ENCODE measurements around the gene HMCN1. TPM values are rescaled to one million over a fixed set of nuclear protein-coding genes. Genes with fewer than 3 reads are reported as not detected.

The HMCN1 gene
- total and polyA plus RNA-seq, 4 donors, result 1.5 to 6.8 (median 3.5) TPM

DNA sequence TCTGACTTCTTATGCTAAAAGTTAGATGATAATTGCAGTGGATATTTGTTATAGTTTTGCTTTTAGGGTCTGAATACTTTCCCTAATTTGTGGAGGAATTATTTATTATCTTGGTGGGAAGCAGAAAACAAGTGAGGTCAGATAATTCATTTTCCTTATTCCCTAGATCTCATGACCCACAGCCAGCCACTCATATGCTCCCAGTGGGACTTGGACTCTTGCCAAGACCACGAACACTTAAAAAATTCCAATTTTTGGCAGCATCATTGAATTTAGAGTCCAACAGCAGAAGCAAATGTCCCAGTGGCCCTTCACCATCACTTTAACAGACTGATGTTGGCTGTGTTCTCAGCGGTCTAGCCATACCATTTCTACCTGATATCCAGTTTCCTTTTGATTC lies 204.2 kb downstream of the HMCN1 start:
- peaks cover 0 to 10% (median 6%) of the 10 kb centered on the region in 4 donors for H3K4me1 ChIP-seq (ENCODE audit: control insufficient read depth in 4 of 4, insufficient read depth in 4 of 4, low read length in 3 of 4)
- DNase-seq (ENCODE audit: low spot score), result no peak
- no peaks in the 10 kb centered on the region for H3K36me3 ChIP-seq (ENCODE audit: control insufficient read depth in 4 of 4, insufficient read depth in 3 of 4, low read depth in 1 of 4, low read length in 3 of 4)
- TF ChIP-seq, protein P1, sequence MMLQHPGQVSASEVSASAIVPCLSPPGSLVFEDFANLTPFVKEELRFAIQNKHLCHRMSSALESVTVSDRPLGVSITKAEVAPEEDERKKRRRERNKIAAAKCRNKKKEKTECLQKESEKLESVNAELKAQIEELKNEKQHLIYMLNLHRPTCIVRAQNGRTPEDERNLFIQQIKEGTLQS (IDR thresholded peaks at IDR 0.05), result no peak
- no peak for TF ChIP-seq TAF1 (conservative IDR thresholded peaks at IDR 0.05)
- TF ChIP-seq, protein P2, sequence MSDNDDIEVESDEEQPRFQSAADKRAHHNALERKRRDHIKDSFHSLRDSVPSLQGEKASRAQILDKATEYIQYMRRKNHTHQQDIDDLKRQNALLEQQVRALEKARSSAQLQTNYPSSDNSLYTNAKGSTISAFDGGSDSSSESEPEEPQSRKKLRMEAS (IDR thresholded peaks at IDR 0.05), result no peak
- no peak for TF ChIP-seq GABPA (IDR thresholded peaks at IDR 0.05 in 1 of 2, conservative IDR thresholded peaks at IDR 0.05 in 1 of 2)
- no peak for TF ChIP-seq FOXA2 (IDR thresholded peaks at IDR 0.05)
- no peak for TF ChIP-seq JUND (IDR thresholded peaks at IDR 0.05)
- no peak for TF ChIP-seq RAD21 (IDR thresholded peaks at IDR 0.05)
- no peak overlapping the region for H3K4me3 ChIP-seq (ENCODE audit: low read depth in 1 of 3, low read length in 3 of 3)
- no peak overlapping the region for H3K9ac ChIP-seq (ENCODE audit: low read depth in 1 of 2, low read length in 2 of 2)
- no peaks in the 10 kb centered on the region for H3K9me3 ChIP-seq (ENCODE audit: control insufficient read depth in 4 of 4, low read length in 3 of 4)
- H3K27me3 ChIP-seq (ENCODE audit: control insufficient read depth in 4 of 4, insufficient read depth in 4 of 4, low read length in 3 of 4), result no peaks in the 10 kb centered on the region
- 48% methylated on average over 2 of the region's 2 CpGs for WGBS
- no peak overlapping the region for H3K27ac ChIP-seq (ENCODE audit: low read depth in 1 of 2, low read length in 2 of 2)

DNA sequence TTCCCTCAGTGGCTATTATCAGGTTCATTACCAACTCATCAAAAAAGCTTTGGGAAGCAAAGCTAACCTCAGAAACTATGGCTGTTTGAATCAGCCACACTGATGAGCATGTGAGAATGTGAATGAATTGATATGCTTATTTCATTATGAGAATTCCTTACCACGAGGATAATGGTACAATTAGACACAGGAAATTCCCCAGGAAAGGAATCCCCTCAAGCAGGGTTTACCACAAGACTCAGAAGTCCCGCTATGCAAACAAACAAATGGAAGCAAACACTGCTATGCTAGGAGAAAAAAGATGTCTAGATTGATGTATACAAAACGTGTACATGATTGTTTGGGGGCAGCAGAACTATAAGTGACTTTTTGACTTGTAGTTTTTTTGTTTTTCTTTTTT lies 205.0 kb downstream of the HMCN1 start:
- DNase-seq (ENCODE audit: low spot score), result no peak
- Histone ChIP-seq H3K36me3 (ENCODE audit: control insufficient read depth in 4 of 4, insufficient read depth in 3 of 4, low read depth in 1 of 4, low read length in 3 of 4) (no peaks in the 10 kb centered on the region), H3K27ac (ENCODE audit: low read depth in 1 of 2, low read length in 2 of 2) (no peak overlapping the region), H3K9ac (ENCODE audit: low read depth in 1 of 2, low read length in 2 of 2) (no peak overlapping the region), H3K4me3 (ENCODE audit: low read depth in 1 of 3, low read length in 3 of 3) (no peak overlapping the region), H3K27me3 (ENCODE audit: control insufficient read depth in 4 of 4, insufficient read depth in 4 of 4, low read length in 3 of 4) (no peaks in the 10 kb centered on the region), H3K9me3 (ENCODE audit: control insufficient read depth in 4 of 4, low read length in 3 of 4) (no peaks in the 10 kb centered on the region), H3K4me1 (ENCODE audit: control insufficient read depth in 4 of 4, insufficient read depth in 4 of 4, low read length in 3 of 4) (peaks cover 0 to 6% (median 4%) of the 10 kb centered on the region in 4 donors)
- WGBS, result 49% methylated on average over 3 of the region's 3 CpGs
- TF ChIP-seq, protein P3, sequence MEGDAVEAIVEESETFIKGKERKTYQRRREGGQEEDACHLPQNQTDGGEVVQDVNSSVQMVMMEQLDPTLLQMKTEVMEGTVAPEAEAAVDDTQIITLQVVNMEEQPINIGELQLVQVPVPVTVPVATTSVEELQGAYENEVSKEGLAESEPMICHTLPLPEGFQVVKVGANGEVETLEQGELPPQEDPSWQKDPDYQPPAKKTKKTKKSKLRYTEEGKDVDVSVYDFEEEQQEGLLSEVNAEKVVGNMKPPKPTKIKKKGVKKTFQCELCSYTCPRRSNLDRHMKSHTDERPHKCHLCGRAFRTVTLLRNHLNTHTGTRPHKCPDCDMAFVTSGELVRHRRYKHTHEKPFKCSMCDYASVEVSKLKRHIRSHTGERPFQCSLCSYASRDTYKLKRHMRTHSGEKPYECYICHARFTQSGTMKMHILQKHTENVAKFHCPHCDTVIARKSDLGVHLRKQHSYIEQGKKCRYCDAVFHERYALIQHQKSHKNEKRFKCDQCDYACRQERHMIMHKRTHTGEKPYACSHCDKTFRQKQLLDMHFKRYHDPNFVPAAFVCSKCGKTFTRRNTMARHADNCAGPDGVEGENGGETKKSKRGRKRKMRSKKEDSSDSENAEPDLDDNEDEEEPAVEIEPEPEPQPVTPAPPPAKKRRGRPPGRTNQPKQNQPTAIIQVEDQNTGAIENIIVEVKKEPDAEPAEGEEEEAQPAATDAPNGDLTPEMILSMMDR (IDR thresholded peaks at IDR 0.05; ENCODE audit: low read depth, low read length, missing input control), result no peak
- TF ChIP-seq YY1 (IDR thresholded peaks at IDR 0.05) (no peak), EGR1 (IDR thresholded peaks at IDR 0.05; ENCODE audit: low read depth in 2 of 2) (no peak), GABPA (IDR thresholded peaks at IDR 0.05 in 1 of 2, conservative IDR thresholded peaks at IDR 0.05 in 1 of 2) (no peak), JUND (IDR thresholded peaks at IDR 0.05) (no peak), SP1 (IDR thresholded peaks at IDR 0.05) (no peak), RAD21 (IDR thresholded peaks at IDR 0.05) (no peak), RXRA (IDR thresholded peaks at IDR 0.05) (no peak), HNF4A (conservative IDR thresholded peaks at IDR 0.05) (no peak), FOXA1 (IDR thresholded peaks at IDR 0.05) (no peak)
- TF ChIP-seq, protein P1 (IDR thresholded peaks at IDR 0.05), result no peak
- TF ChIP-seq, protein P2 (IDR thresholded peaks at IDR 0.05), result no peak
- TF ChIP-seq, protein P4, sequence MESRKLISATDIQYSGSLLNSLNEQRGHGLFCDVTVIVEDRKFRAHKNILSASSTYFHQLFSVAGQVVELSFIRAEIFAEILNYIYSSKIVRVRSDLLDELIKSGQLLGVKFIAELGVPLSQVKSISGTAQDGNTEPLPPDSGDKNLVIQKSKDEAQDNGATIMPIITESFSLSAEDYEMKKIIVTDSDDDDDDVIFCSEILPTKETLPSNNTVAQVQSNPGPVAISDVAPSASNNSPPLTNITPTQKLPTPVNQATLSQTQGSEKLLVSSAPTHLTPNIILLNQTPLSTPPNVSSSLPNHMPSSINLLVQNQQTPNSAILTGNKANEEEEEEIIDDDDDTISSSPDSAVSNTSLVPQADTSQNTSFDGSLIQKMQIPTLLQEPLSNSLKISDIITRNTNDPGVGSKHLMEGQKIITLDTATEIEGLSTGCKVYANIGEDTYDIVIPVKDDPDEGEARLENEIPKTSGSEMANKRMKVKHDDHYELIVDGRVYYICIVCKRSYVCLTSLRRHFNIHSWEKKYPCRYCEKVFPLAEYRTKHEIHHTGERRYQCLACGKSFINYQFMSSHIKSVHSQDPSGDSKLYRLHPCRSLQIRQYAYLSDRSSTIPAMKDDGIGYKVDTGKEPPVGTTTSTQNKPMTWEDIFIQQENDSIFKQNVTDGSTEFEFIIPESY (IDR thresholded peaks at IDR 0.05), result no peak

All from liver (tissue), 9 donors.